Ascending aorta (tissue), 2 donors: ENCODE results near the gene PLET1. TPM values are rescaled to one million over a fixed set of nuclear protein-coding genes. Genes with fewer than 3 reads are reported as not detected.

ENCODE experiments used
- DNase-seq, 2 donors: peaks; one replicate each; pipeline ENCODE4 v3.0.0-alpha.2; 2019; ENCODE audit warnings: low spot score in 2 of 2
- H3K27ac ChIP-seq, 2 donors: fragments of 200-600 bp; sonication (generic); one replicate each; pipeline ENCODE4 v1.5.1; 2016 to 2017; ENCODE audit warnings: mild to moderate bottlenecking in 1 of 2
- H3K27me3 ChIP-seq: fragments of 200-600 bp; sonication (generic); one replicate; pipeline ENCODE4 v1.5.1; 2017
- H3K36me3 ChIP-seq, 2 donors: fragments of 200-600 bp; sonication (generic); one replicate each; pipeline ENCODE4 v1.5.1; 2016
- H3K4me1 ChIP-seq, 2 donors: fragments of 200-600 bp; sonication (generic); one replicate each; pipeline ENCODE4 v1.5.1; 2016 to 2017; ENCODE audit warnings: mild to moderate bottlenecking in 1 of 2
- H3K4me3 ChIP-seq, 2 donors: fragments of 200-600 bp; sonication (generic); one replicate each; pipeline ENCODE4 v1.5.1; 2016 to 2017; ENCODE audit warnings: mild to moderate bottlenecking in 1 of 2
- H3K9me3 ChIP-seq, 2 donors: fragments of 200-600 bp; sonication (generic); one replicate each; pipeline ENCODE4 v1.5.1; 2016
- CTCF ChIP-seq, 3 experiments: fragments of 200-600 bp in 2 of 3; fragments of 450-650 bp in 1 of 3; sonication (generic) in 2 of 3; IDR thresholded peaks; one replicate each; pipeline ENCODE4 v1.5.1; 2016 to 2019; ENCODE audit warnings: antibody characterized with exemption in 3 of 3, mild to moderate bottlenecking in 1 of 3, moderate library complexity in 1 of 3
- intact Hi-C: fragments of 100-400 bp; cut with DNase I; formaldehyde crosslinking; loops from one replicate; pipeline ENCODE4 v1.15.1; 2023
- total RNA-seq: library from RNA; depleted of rRNA; stranded (reverse); fragments of >200 nt; gene quantifications from one replicate; pipeline ENCODE4 v1.1.0, GENCODE V29; 2016

Gene PLET1
- total RNA-seq, 1 donor from 2014 or later: not detected

- H3K27ac ChIP-seq: peak within 1 kb of the TSS; percentile 93 to 97
- peak within 1 kb of the TSS; percentile 79 to 85 for H3K4me3 ChIP-seq
- no peaks in the 10 kb centered on the region for H3K9me3 ChIP-seq
- intact Hi-C loops: loop anchor here (5.0 to 10.0 kb wide), 3 partner anchors 451 to 1091 kb away; partner anchors contain the start of gene NCAM1
- no peaks in the 10 kb centered on the region for H3K27me3 ChIP-seq
- no peak for TF ChIP-seq CTCF (IDR thresholded peaks at IDR 0.05)
- peaks cover 0 to 10% of the 10 kb centered on the region in 2 donors for H3K4me1 ChIP-seq
- peak; percentile 19 to 92 for DNase-seq
- peaks cover 4 to 20% of the 10 kb centered on the region in 2 donors for H3K36me3 ChIP-seq
These were observed 34.4 kb downstream of the PLET1 start, which contains the start of gene PTS for GRCh38 chr11:112226062-112226830. Gene PTS, plus strand, starts transcription at chr11:112226428. Its CDS starts 16 bp downstream, at chr11:112226444.

- Histone ChIP-seq H3K27ac (peak overlapping the region; percentile 93 to 97), H3K4me3 (peak overlapping the region; percentile 79 to 85), H3K9me3 (no peaks in the 10 kb centered on the region), H3K4me1 (peaks cover 0 to 10% of the 10 kb centered on the region in 2 donors), H3K36me3 (peaks cover 0 to 15% of the 10 kb centered on the region in 2 donors), H3K27me3 (no peaks in the 10 kb centered on the region)
- TF ChIP-seq CTCF (IDR thresholded peaks at IDR 0.05): no peak
- peak; percentile 16 to 90 for DNase-seq
- intact Hi-C loops: loop anchor here (5.0 to 10.0 kb wide), 3 partner anchors 451 to 1092 kb away; partner anchors contain the start of gene NCAM1
These were observed 35.0 kb downstream of the PLET1 start for GRCh38 chr11:112225753-112226061.

GRCh38 chr11:112223754-112224532 is 36.7 kb downstream of the PLET1 start:
- H3K27ac ChIP-seq: no peak overlapping the region
- no peaks in the 10 kb centered on the region for H3K27me3 ChIP-seq
- H3K36me3 ChIP-seq: no peaks in the 10 kb centered on the region
- DNase-seq: no peak
- H3K9me3 ChIP-seq: no peaks in the 10 kb centered on the region
- intact Hi-C loops: loop anchor here (10.0 kb wide), 1 partner anchor 449 kb away; no protein-coding TSS in a partner anchor
- H3K4me3 ChIP-seq: no peak overlapping the region
- TF ChIP-seq CTCF (IDR thresholded peaks at IDR 0.05): no peak
- peaks cover 0 to 13% of the 10 kb centered on the region in 2 donors for H3K4me1 ChIP-seq

- Histone ChIP-seq H3K4me3 (no peak overlapping the region), H3K9me3 (no peaks in the 10 kb centered on the region), H3K27ac (no peak overlapping the region), H3K27me3 (no peaks in the 10 kb centered on the region), H3K36me3 (no peaks in the 10 kb centered on the region), H3K4me1 (peaks cover 0 to 10% of the 10 kb centered on the region in 2 donors)
- no peak for TF ChIP-seq CTCF (IDR thresholded peaks at IDR 0.05)
- intact Hi-C loops: loop anchor here (10.0 kb wide), 1 partner anchor 448 kb away; no protein-coding TSS in a partner anchor
- no peak for DNase-seq
These were observed 37.5 kb downstream of the PLET1 start for GRCh38 chr11:112223121-112223520.

GRCh38 chr11:112222303-112222702 is 38.4 kb downstream of the PLET1 start:
- peaks cover 0 to 3% of the 10 kb centered on the region in 2 donors for H3K36me3 ChIP-seq
- H3K27ac ChIP-seq: no peak overlapping the region
- DNase-seq: no peak
- H3K27me3 ChIP-seq: no peaks in the 10 kb centered on the region
- no peak overlapping the region for H3K4me3 ChIP-seq
- no peaks in the 10 kb centered on the region for H3K9me3 ChIP-seq
- H3K4me1 ChIP-seq: peaks cover 0 to 5% of the 10 kb centered on the region in 2 donors
- intact Hi-C loops: loop anchor here (10.0 kb wide), 1 partner anchor 448 kb away; no protein-coding TSS in a partner anchor
- TF ChIP-seq CTCF (IDR thresholded peaks at IDR 0.05): no peak
